ENCODE measurements around the gene TUBGCP6. TPM values are rescaled to one million over a fixed set of nuclear protein-coding genes. Genes with fewer than 3 reads are reported as not detected.

TUBGCP6 gene
- total and polyA plus RNA-seq, 2 experiments from 2014 or later = 18.6 to 47.1 TPM

- TF ChIP-seq ZNF114 (CRISPR knock-in tag; IDR thresholded peaks at IDR 0.05) = no peak
- TF ChIP-seq CREB1 (CRISPR knock-in tag; IDR thresholded peaks at IDR 0.05; ENCODE audit: low read depth) = no peak
- TF ChIP-seq EZH2 (IDR thresholded peaks at IDR 0.05; ENCODE audit: low read depth, unreplicated experiment) = no peak
- no peak overlapping the region for H2AFZ ChIP-seq
- Mint-ChIP-seq H3K36me3 (ENCODE audit: low read depth) (no peaks in the 10 kb centered on the region), H3K27ac (no peak overlapping the region), H3K9me3 (no peaks in the 10 kb centered on the region), H3K4me1 (peaks cover 2% of the 10 kb centered on the region; the same call in 2 of the 3 replicates), H3K27me3 (ENCODE audit: insufficient read depth, low read depth, poor library complexity) (peaks cover 12% of the 10 kb centered on the region), H3K4me3 (no peak overlapping the region)
- H4K20me1 ChIP-seq (replicated peaks; ENCODE audit: insufficient read depth) = 0 out of 2 replicates have a peak, but pooled peaks cover 2% of the 10 kb centered on the region
- H3K27me3 ChIP-seq (ENCODE audit: insufficient read depth) = peaks cover 2% of the 10 kb centered on the region; the same call in 1 of the 2 replicates
- peaks cover 4% of the 10 kb centered on the region; the same call in 1 of the 2 replicates for H3F3A ChIP-seq (replicated peaks; ENCODE audit: low read depth)
- no peaks in the 10 kb centered on the region for H3K4me1 ChIP-seq (ENCODE audit: insufficient read depth)
- no peak for DNase-seq (ENCODE audit: low spot score)
- H3K4me2 ChIP-seq = no peak overlapping the region
- H3K79me2 ChIP-seq (replicated peaks; ENCODE audit: insufficient read depth) = no peaks in the 10 kb centered on the region
- H3K27ac ChIP-seq (ENCODE audit: low read depth) = no peak overlapping the region
- no peak for ATAC-seq
- H3K4me3 ChIP-seq = no peak overlapping the region
- H3K9me2 ChIP-seq (ENCODE audit: insufficient read depth) = no peaks in the 10 kb centered on the region
- no peaks in the 10 kb centered on the region for H3K36me3 ChIP-seq (ENCODE audit: insufficient read depth)
These were observed 10.3 kb upstream of the TUBGCP6 start for GRCh38 chr22:50255099-50255498.

- Histone ChIP-seq H3F3A (replicated peaks; ENCODE audit: low read depth) (peaks cover 4% of the 10 kb centered on the region; the same call in 1 of the 2 replicates), H2AFZ (no peak overlapping the region), H3K36me3 (ENCODE audit: insufficient read depth) (no peaks in the 10 kb centered on the region), H3K9me2 (ENCODE audit: insufficient read depth) (no peaks in the 10 kb centered on the region), H3K4me1 (ENCODE audit: insufficient read depth) (no peaks in the 10 kb centered on the region), H4K20me1 (replicated peaks; ENCODE audit: insufficient read depth) (peaks cover 3% of the 10 kb centered on the region; the same call in 1 of the 2 replicates), H3K4me2 (no peak overlapping the region), H3K79me2 (replicated peaks; ENCODE audit: insufficient read depth) (no peaks in the 10 kb centered on the region), H3K4me3 (no peak overlapping the region), H3K27me3 (ENCODE audit: insufficient read depth) (no peaks in the 10 kb centered on the region), H3K27ac (ENCODE audit: low read depth) (no peak overlapping the region)
- ATAC-seq (no peak), DNase-seq (ENCODE audit: low spot score) (no peak)
- Mint-ChIP-seq H3K4me3 (no peak overlapping the region), H3K27me3 (ENCODE audit: insufficient read depth, low read depth, poor library complexity) (peaks cover 7% of the 10 kb centered on the region), H3K4me1 (peaks cover 3% of the 10 kb centered on the region; the same call in 2 of the 3 replicates), H3K36me3 (ENCODE audit: low read depth) (no peaks in the 10 kb centered on the region), H3K9me3 (no peaks in the 10 kb centered on the region), H3K27ac (no peak overlapping the region)
- no peak for TF ChIP-seq CREB1 (CRISPR knock-in tag; IDR thresholded peaks at IDR 0.05; ENCODE audit: low read depth)
- no peak for TF ChIP-seq CTCF (conservative IDR thresholded peaks at IDR 0.05; ENCODE audit: low read depth in 2 of 2)
- no peak for TF ChIP-seq STAT1 (IDR thresholded peaks at IDR 0.05; ENCODE audit: unreplicated experiment)
- no peak for TF ChIP-seq ZNF331 (CRISPR knock-in tag; IDR thresholded peaks at IDR 0.05; ENCODE audit: low read depth)
- TF ChIP-seq ZNF462 (CRISPR knock-in tag; IDR thresholded peaks at IDR 0.05) = no peak
- no peak for TF ChIP-seq ZNF114 (CRISPR knock-in tag; IDR thresholded peaks at IDR 0.05)
- TF ChIP-seq JUNB (IDR thresholded peaks at IDR 0.05; ENCODE audit: unreplicated experiment) = no peak
- TF ChIP-seq EZH2phosphoT487 (IDR thresholded peaks at IDR 0.05; ENCODE audit: unreplicated experiment) = no peak
- TF ChIP-seq ETS1 (IDR thresholded peaks at IDR 0.05) = no peak
- TF ChIP-seq EZH2 (IDR thresholded peaks at IDR 0.05; ENCODE audit: low read depth, unreplicated experiment) = no peak
- TF ChIP-seq NANOG (IDR thresholded peaks at IDR 0.05; ENCODE audit: borderline replicate concordance) = no peak
- TF ChIP-seq POLR2AphosphoS5 (IDR thresholded peaks at IDR 0.05; ENCODE audit: low read depth) = no peak
These were observed 9.1 kb upstream of the TUBGCP6 start for GRCh38 chr22:50253941-50254340.
